MCF 10A (cell line): ENCODE measurements around the gene CKAP2L. TPM values are rescaled to one million over a fixed set of nuclear protein-coding genes. Genes with fewer than 3 reads are reported as not detected.
A peak's percentile ranks its signal among the peaks of the same experiment; 100 is the strongest.

Experiments used
- BruUV-seq: library from RNA; stranded (reverse); fragments of 400-500 nt; replicated peaks from 2 replicates; lab custom pipeline; 2021; lab: Mats Ljungman, UMichigan
- CTCF ChIA-PET: fragments of 300-600 bp; sonication (Branson Sonifier 250); formaldehyde crosslinking; extraction: SDS; loops from one replicate; lab custom pipeline; 2021; ENCODE audit warnings: antibody characterized with exemption, inconsistent platforms; lab: Yijun Ruan, JAX
- POLR2A ChIA-PET: fragments of 300-600, 350-650 bp; sonication (Branson Sonifier 250); formaldehyde crosslinking; extraction: SDS; loops from one replicate; lab custom pipeline; 2020; ENCODE audit warnings: antibody characterized with exemption, inconsistent platforms; lab: Yijun Ruan, JAX
- DNase-seq: peaks from one replicate; pipeline ENCODE4 v3.0.0-alpha.2; 2018; ENCODE audit not compliant: unreplicated experiment
- H3K27ac Mint-ChIP-seq: one replicate; pipeline ENCODE4 v1.8.0; 2022; ENCODE audit warnings: mild to moderate bottlenecking, low read depth, mixed read lengths; ENCODE audit not compliant: unreplicated experiment
- H3K27me3 Mint-ChIP-seq: one replicate; pipeline ENCODE4 v1.8.0; 2022; ENCODE audit warnings: mixed read lengths; ENCODE audit not compliant: insufficient read depth, unreplicated experiment
- H3K36me3 Mint-ChIP-seq: one replicate; pipeline ENCODE4 v1.8.0; 2022; ENCODE audit warnings: mild to moderate bottlenecking, moderate library complexity, mixed read lengths; ENCODE audit not compliant: insufficient read depth, unreplicated experiment
- H3K4me1 Mint-ChIP-seq: one replicate; pipeline ENCODE4 v1.8.0; 2022; ENCODE audit warnings: mixed read lengths; ENCODE audit not compliant: insufficient read depth, unreplicated experiment
- H3K4me3 Mint-ChIP-seq: one replicate; pipeline ENCODE4 v1.8.0; 2022; ENCODE audit warnings: mild to moderate bottlenecking, moderate library complexity, mixed read lengths; ENCODE audit not compliant: unreplicated experiment
- H3K9me3 Mint-ChIP-seq: one replicate; pipeline ENCODE4 v1.8.0; 2022; ENCODE audit warnings: mixed read lengths; ENCODE audit not compliant: unreplicated experiment
- CTCF ChIP-seq: fragments of 200-600 bp; IDR thresholded peaks from one replicate; pipeline ENCODE4 v1.8.0; 2022; ENCODE audit warnings: antibody characterized with exemption, mild to moderate bottlenecking; ENCODE audit not compliant: unreplicated experiment
- intact Hi-C: fragments of 100-400 bp; cut with micrococcal nuclease; formaldehyde crosslinking; loops from 2 replicates; pipeline ENCODE4 v1.14.1; 2022
- total RNA-seq: library from RNA; stranded (reverse); gene quantifications from 2 replicates; pipeline ENCODE4 v1.2.3, GENCODE V29; 2022

Gene CKAP2L
- total RNA-seq, 1 experiment from 2014 or later, result 21.6 TPM

- Mint-ChIP-seq H3K9me3 (peaks cover 12% of the 10 kb centered on the region), H3K4me1 (peaks cover 46% of the 10 kb centered on the region), H3K4me3 (no peak overlapping the region), H3K27ac (peak overlapping the region; percentile 97), H3K27me3 (no peaks in the 10 kb centered on the region), H3K36me3 (peaks cover 6% of the 10 kb centered on the region)
- BruUV-seq, result no TSS peak
- ChIA-PET POLR2A (interaction anchor here (1.0 to 7.9 kb wide), 8 partner anchors 9 to 79 kb away, joined by 3 to 112 read pairs (median 4); partner anchors contain the start of genes IL1A and IL1B), CTCF (interaction anchor here (0.6 to 2.4 kb wide), 5 partner anchors 15 to 130 kb away, joined by 3 to 8 read pairs (median 3); no protein-coding TSS in a partner anchor)
- intact Hi-C loops, result no loop called here
- no peak for TF ChIP-seq CTCF
- DNase-seq, result peak; percentile 82
These were observed 47.5 kb upstream of the CKAP2L start for GRCh38 chr2:112811841-112812306.

GRCh38 chr2:112811276-112811831 lies 46.9 kb upstream of the CKAP2L start:
- Mint-ChIP-seq H3K9me3 (peaks cover 17% of the 10 kb centered on the region), H3K27me3 (no peaks in the 10 kb centered on the region), H3K36me3 (peaks cover 11% of the 10 kb centered on the region)

GRCh38 chr2:112809112-112809511 lies 44.7 kb upstream of the CKAP2L start:
- no peak overlapping the region for H3K4me3 Mint-ChIP-seq
- no peak overlapping the region for H3K27ac Mint-ChIP-seq

More at GRCh38 chr2:112811276-112811831, 46.9 kb upstream of the CKAP2L start:
- Mint-ChIP-seq H3K4me1 (peaks cover 51% of the 10 kb centered on the region), H3K4me3 (no peak overlapping the region), H3K27ac (peak overlapping the region; percentile 97)
- CTCF ChIA-PET, result interaction anchor here (0.6 to 2.4 kb wide), 2 partner anchors 14 to 74 kb away, joined by 3 to 8 read pairs; no protein-coding TSS in a partner anchor
- DNase-seq, result no peak
- intact Hi-C loops, result no loop called here
- TF ChIP-seq CTCF, result no peak
- POLR2A ChIA-PET, result interaction anchor here (0.6 to 7.9 kb wide), 8 partner anchors 8 to 117 kb away, joined by 3 to 112 read pairs (median 4); partner anchors contain the start of gene IL1A
- BruUV-seq, result no TSS peak

More at GRCh38 chr2:112809112-112809511, 44.7 kb upstream of the CKAP2L start:
- no peak for TF ChIP-seq CTCF
- CTCF ChIA-PET, result interaction anchor here (0.6 to 2.4 kb wide), 6 partner anchors 9 to 129 kb away, joined by 4 to 14 read pairs (median 4); no protein-coding TSS in a partner anchor
- intact Hi-C loops, result no loop called here
- DNase-seq, result no peak
- Mint-ChIP-seq H3K27me3 (no peaks in the 10 kb centered on the region), H3K9me3 (peaks cover 18% of the 10 kb centered on the region), H3K36me3 (peaks cover 12% of the 10 kb centered on the region), H3K4me1 (peaks cover 62% of the 10 kb centered on the region)
- no TSS peak for BruUV-seq
- POLR2A ChIA-PET, result interaction anchor here (1.1 to 7.9 kb wide), 5 partner anchors 9 to 82 kb away, joined by 3 to 112 read pairs (median 4); partner anchors contain the start of gene IL1A
